RWPE1 (cell line): ENCODE results near the gene PTCH2.

Source experiments
- CTCF ChIA-PET: fragments of 350-600 bp; sonication (Branson Sonifier 250); formaldehyde crosslinking; extraction: SDS; loops from one replicate; lab custom pipeline; 2021; lab: Yijun Ruan, JAX
- POLR2A ChIA-PET: fragments of 400-600 bp; formaldehyde crosslinking; extraction: SDS; loops from one replicate; lab custom pipeline; 2020; ENCODE audit warnings: antibody characterized with exemption; ENCODE audit not compliant: low non-redundant PET; lab: Yijun Ruan, JAX
- DNase-seq: peaks from one replicate; pipeline ENCODE4 v3.0.0; 2012; ENCODE audit warnings: low spot score
- H3K27ac ChIP-seq: fragments of 450-650 bp; 2 replicates; pipeline ENCODE4 v1.5.1; 2017
- TF ChIP-seq, protein P1 (sequence below): fragments of 450-650 bp; conservative IDR thresholded peaks from 2 replicates; pipeline ENCODE4 v1.5.1; 2017; ENCODE audit warnings: low read depth, mild to moderate bottlenecking

Gene PTCH2

DNA sequence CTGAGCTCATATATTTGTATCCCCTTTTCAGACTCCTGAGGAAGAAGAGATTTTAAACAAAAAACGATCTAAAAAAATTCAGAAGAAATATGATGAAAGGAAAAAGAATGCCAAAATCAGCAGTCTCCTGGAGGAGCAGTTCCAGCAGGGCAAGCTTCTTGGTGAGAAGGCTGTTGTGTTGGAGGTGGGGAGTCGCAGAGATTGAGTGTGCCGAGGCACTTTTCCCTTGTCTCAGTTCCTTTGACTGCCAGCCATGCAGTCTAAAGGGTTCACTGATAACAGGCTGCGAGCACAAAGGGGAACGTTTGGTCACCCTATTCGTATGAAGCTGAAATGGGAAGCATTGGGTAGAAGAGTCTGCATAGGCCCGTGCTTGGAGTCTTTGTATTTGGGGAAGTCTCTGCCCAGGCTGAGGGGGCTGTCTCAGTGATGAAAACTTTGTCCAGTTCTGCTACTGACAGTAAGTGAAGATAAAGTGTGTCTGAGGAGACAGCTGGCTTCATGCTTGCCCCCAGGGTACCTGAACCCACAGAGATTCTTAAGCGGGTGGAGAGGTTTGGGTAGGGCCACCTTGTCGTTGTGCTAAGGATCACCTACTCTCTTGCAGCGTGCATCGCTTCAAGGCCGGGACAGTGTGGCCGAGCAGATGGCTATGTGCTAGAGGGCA, 65.0 kb downstream of the PTCH2 start:
- POLR2A ChIA-PET = no interaction called here
- TF ChIP-seq, protein P1, sequence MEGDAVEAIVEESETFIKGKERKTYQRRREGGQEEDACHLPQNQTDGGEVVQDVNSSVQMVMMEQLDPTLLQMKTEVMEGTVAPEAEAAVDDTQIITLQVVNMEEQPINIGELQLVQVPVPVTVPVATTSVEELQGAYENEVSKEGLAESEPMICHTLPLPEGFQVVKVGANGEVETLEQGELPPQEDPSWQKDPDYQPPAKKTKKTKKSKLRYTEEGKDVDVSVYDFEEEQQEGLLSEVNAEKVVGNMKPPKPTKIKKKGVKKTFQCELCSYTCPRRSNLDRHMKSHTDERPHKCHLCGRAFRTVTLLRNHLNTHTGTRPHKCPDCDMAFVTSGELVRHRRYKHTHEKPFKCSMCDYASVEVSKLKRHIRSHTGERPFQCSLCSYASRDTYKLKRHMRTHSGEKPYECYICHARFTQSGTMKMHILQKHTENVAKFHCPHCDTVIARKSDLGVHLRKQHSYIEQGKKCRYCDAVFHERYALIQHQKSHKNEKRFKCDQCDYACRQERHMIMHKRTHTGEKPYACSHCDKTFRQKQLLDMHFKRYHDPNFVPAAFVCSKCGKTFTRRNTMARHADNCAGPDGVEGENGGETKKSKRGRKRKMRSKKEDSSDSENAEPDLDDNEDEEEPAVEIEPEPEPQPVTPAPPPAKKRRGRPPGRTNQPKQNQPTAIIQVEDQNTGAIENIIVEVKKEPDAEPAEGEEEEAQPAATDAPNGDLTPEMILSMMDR = no peak
- no peak for DNase-seq
- peak overlapping the region; percentile 89 for H3K27ac ChIP-seq
- CTCF ChIA-PET = interaction anchor here (0.6 kb wide), 1 partner anchor 214 kb away, joined by 5 read pairs; no protein-coding TSS in a partner anchor

DNA sequence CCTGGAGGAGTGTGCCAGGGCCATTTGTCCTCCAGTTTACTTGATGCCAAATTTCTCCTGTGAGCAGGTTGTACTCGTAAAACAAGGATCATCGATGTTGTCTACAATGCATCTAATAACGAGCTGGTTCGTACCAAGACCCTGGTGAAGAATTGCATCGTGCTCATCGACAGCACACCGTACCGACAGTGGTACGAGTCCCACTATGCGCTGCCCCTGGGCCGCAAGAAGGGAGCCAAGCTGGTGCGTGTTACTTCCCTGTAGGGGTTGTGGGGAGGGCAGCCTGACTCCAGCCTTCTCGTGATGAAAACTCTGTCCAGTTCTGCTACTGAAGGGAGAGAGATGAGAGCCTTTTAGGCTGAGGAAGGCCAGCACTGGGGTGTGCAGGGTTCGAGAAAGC, 65.5 kb downstream of the PTCH2 start:
- TF ChIP-seq, protein P1 = no peak
- ChIA-PET POLR2A (no interaction called here), CTCF (interaction anchor here (0.6 kb wide), 1 partner anchor 214 kb away, joined by 5 read pairs; no protein-coding TSS in a partner anchor)
- H3K27ac ChIP-seq = peak overlapping the region; percentile 89
- no peak for DNase-seq

DNA sequence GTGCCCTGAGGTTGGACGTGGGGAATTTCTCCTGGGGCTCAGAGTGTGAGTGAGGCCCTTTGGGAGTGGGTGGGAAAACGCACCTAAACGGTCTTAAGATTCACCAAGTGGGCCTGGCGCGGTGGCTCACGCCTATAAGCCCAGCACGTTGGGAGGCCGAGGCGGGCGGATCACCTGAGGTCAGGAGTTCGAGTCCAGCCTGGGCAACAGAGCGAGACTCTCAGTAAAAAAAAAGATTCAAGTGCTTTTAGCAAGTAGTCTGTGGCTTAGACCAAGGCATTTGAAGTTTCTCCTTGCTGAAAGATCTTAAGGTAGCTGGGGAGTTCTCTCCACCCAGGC, 66.4 kb downstream of the PTCH2 start:
- POLR2A ChIA-PET = no interaction called here
- TF ChIP-seq, protein P1 = no peak
- DNase-seq = no peak
- CTCF ChIA-PET = interaction anchor here (0.7 kb wide), 1 partner anchor 37 kb away, joined by 4 read pairs; no protein-coding TSS in a partner anchor
- H3K27ac ChIP-seq = peak overlapping the region; percentile 89

DNA sequence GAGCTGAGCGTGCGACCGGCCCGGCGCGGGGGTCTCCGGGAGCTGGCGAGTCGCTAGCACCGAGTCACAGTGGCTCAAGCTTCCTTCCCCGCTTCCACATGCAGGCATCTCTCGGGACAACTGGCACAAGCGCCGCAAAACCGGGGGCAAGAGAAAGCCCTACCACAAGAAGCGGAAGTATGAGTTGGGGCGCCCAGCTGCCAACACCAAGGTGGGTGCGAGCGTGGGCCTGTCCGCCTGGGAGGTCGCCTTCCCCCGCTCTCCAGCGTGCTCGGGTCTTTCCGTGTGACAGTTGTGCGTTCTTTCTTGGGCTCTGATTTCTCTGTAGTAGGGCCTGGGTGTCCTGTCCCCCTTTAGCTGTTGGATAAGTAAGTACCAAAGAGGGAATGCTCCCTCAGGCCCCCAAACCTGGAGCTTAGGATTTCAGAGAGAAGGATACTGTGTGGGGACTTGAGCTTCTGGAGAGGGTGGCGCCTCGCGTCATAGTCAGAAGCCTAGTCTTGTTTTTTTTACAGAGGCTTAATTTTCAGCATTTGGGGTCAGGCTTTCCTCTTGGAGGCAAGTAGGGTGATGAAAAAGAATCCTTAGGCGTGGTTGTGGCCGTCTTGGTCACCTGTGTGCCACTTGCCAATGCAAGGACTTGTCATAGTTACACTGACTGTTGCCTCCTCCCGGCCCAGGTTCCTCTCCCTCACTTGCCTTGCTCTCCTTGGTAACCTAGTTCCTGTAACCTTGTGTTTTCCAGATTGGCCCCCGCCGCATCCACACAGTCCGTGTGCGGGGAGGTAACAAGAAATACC, 66.9 kb downstream of the PTCH2 start:
- no peak for DNase-seq
- POLR2A ChIA-PET = interaction anchor here (0.5 to 1.6 kb wide), 5 partner anchors 18 to 1561 kb away, joined by 3 to 8 read pairs (median 4); partner anchors contain the start of gene PLK3
- CTCF ChIA-PET = interaction anchor here (0.7 kb wide), 1 partner anchor 37 kb away, joined by 4 read pairs; no protein-coding TSS in a partner anchor
- peak overlapping the region; percentile 89 for H3K27ac ChIP-seq
- TF ChIP-seq, protein P1 = no peak

DNA sequence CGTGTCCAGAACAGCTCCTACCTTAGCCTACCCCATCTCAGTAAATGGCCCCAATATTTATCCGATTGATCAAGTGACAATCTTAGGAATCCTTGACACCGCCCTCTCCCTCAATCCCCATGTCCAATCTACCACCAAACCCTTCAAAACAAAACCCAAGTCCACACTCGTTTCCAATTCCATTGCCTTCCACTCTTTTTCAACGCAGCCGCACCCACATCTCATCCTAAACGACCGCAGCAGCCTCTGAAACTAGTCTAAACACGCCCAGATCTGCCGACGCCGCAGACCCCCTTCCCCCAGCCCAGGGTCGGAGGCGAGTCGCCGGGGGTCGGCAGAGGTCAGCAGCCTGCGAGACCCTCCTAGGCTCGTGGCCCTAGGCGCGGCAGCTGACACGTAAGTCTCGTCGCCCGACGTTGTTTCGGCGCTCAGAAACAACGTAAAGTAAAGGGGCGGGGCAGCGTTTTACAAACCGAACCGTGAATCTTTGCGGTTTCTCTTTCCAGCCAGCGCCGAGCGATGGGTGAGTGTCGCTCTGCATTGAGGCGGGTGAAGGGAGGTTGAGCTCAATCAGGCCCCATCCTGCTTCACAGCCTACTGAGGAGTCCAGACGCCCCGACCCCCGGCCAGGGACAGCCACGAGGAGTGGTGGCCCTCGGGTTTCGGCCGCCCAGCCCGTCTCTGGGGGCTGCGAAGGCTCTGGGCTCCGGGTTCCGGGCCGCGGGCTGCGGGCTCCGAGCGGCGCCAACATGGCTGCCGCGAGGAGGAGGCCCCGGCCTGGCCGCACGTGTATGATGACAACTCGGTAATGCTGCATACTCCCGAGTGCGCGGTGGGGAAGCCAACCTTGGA, 67.7 kb downstream of the PTCH2 start, which contains the start of gene RPS8:
Gene RPS8, plus strand, starts transcription at position 463 of the 852 bp plus-strand sequence. Its CDS starts 57 bp downstream, at position 520.
- ChIA-PET POLR2A (interaction anchor here (0.5 to 1.6 kb wide), 6 partner anchors 15 to 1562 kb away, joined by 3 to 8 read pairs (median 4); partner anchors contain the start of gene PLK3), CTCF (no interaction called here)
- peak; percentile 78 for DNase-seq
- H3K27ac ChIP-seq = peak within 1 kb of the TSS; percentile 89
- TF ChIP-seq, protein P1 = no peak
